Bronchial epithelial cell (primary cell): Measurements from ENCODE around the gene RUNX1. TPM values are rescaled to one million over a fixed set of nuclear protein-coding genes. Genes with fewer than 3 reads are reported as not detected.

Experiments
- DNase-seq: peaks from one replicate; pipeline ENCODE4 v3.0.0-alpha.2; 2010; ENCODE audit warnings: low read depth
- FAIRE-seq: peaks from 2 replicates; lab custom pipeline; 2011; peaks lifted over from hg19 to GRCh38; lab: Jason Lieb, UNC
- H3K27me3 ChIP-seq: 2 replicates; pipeline ENCODE4 v1.5.1; 2011; ENCODE audit warnings: low read length; ENCODE audit not compliant: control insufficient read depth, insufficient read depth
- H3K36me3 ChIP-seq: 2 replicates; pipeline ENCODE4 v1.5.1; 2011; ENCODE audit warnings: low read length; ENCODE audit not compliant: control insufficient read depth, insufficient read depth
- H3K4me3 ChIP-seq: 2 replicates; pipeline ENCODE4 v1.5.1; 2011; ENCODE audit warnings: mild to moderate bottlenecking, low read depth, low read length, control low read depth
- total RNA-seq: library from RNA; depleted of rRNA; stranded (reverse); fragments of >200 nt; gene quantifications from 2 replicates; pipeline ENCODE4 v1.2.1, GENCODE V29; 2014
- TF ChIP-seq, protein P1 (sequence below): IDR thresholded peaks from 2 replicates; pipeline ENCODE4 v1.5.1; 2011; ENCODE audit warnings: mild to moderate bottlenecking, moderate library complexity, low read length, control low read depth, inconsistent platforms; ENCODE audit not compliant: insufficient read depth, severe bottlenecking

The RUNX1 gene
- total RNA-seq, 1 donor from 2014 or later = 11.8 TPM

- TF ChIP-seq, protein P1, sequence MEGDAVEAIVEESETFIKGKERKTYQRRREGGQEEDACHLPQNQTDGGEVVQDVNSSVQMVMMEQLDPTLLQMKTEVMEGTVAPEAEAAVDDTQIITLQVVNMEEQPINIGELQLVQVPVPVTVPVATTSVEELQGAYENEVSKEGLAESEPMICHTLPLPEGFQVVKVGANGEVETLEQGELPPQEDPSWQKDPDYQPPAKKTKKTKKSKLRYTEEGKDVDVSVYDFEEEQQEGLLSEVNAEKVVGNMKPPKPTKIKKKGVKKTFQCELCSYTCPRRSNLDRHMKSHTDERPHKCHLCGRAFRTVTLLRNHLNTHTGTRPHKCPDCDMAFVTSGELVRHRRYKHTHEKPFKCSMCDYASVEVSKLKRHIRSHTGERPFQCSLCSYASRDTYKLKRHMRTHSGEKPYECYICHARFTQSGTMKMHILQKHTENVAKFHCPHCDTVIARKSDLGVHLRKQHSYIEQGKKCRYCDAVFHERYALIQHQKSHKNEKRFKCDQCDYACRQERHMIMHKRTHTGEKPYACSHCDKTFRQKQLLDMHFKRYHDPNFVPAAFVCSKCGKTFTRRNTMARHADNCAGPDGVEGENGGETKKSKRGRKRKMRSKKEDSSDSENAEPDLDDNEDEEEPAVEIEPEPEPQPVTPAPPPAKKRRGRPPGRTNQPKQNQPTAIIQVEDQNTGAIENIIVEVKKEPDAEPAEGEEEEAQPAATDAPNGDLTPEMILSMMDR = no peak
- H3K27me3 ChIP-seq = no peaks in the 10 kb centered on the region
- H3K4me3 ChIP-seq = peak overlapping the region; percentile 74
- DNase-seq = no peak
- no peaks in the 10 kb centered on the region for H3K36me3 ChIP-seq
- FAIRE-seq = no peak
These were observed 163.4 kb downstream of the RUNX1 start for GRCh38 chr21:34885626-34886239.

GRCh38 chr21:34885125-34885524 is 164.0 kb downstream of the RUNX1 start:
- Histone ChIP-seq H3K36me3 (peaks cover 3% of the 10 kb centered on the region), H3K27me3 (no peaks in the 10 kb centered on the region), H3K4me3 (peak overlapping the region; percentile 74)
- FAIRE-seq (no peak), DNase-seq (no peak)
- TF ChIP-seq, protein P1 = no peak

DNA sequence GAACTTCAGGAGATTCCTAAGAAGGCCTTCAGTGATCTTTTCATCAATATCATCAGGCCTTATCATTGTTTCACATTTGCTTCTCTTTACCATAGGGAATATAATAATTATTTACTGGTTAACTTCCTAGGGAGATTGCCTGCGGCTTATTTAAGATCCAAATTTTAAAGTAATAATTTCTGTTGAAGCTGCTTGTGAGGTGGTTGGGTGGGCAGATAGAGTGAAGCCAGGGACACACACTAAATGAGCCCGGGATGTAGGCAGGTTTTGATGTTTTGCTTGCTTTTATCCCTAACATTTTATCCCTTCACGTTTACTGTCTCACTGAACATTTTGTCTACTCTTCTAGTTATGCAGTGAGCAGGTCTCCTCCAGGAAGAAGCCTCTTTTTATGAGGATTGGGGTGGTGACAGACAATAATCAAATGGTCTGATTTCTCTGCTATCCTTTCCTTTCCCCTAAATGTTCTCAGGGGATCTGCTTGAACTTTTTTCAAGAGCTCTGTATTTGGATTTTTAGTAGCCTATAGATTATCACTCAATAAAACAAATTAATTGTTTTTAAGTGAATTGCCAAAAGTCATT is 164.7 kb downstream of the RUNX1 start:
- Histone ChIP-seq H3K36me3 (peaks cover 4% of the 10 kb centered on the region), H3K4me3 (peak overlapping the region; percentile 74), H3K27me3 (no peaks in the 10 kb centered on the region)
- TF ChIP-seq, protein P1 = no peak
- DNase-seq (no peak), FAIRE-seq (no peak)

- peaks cover 4% of the 10 kb centered on the region for H3K36me3 ChIP-seq
- H3K27me3 ChIP-seq = no peaks in the 10 kb centered on the region
- no peak for FAIRE-seq
- peak; percentile 33 for DNase-seq
- peak overlapping the region; percentile 74 for H3K4me3 ChIP-seq
- TF ChIP-seq, protein P1 = no peak
These were observed 165.4 kb downstream of the RUNX1 start for GRCh38 chr21:34883491-34884271.

DNA sequence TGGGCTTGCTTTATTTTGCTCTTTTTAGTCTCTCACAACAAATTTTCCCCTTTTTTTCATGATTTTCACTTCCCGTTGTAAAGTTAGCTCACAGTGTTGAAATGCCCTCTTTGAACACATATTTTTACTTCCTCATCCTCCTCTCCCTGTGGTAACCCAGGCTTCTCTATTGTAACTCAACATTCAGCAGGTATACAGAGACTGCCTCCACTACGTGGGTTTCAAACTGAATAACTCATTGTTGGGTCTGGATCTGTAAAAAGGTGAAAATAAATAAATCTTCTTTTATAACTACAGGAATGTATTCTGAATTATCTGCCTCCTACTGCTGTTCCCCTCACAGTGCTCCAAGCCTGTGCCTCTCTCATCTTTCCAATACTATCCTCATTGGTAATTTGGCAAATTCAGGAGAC is 166.4 kb downstream of the RUNX1 start:
- Histone ChIP-seq H3K27me3 (no peaks in the 10 kb centered on the region), H3K36me3 (peaks cover 4% of the 10 kb centered on the region), H3K4me3 (peak overlapping the region; percentile 74)
- TF ChIP-seq, protein P1 = no peak
- DNase-seq (peak; percentile 39), FAIRE-seq (no peak)
